ENCODE measurements around the gene SRPK3. TPM values are rescaled to one million over a fixed set of nuclear protein-coding genes. Genes with fewer than 3 reads are reported as not detected.

Gene SRPK3
- total and polyA plus RNA-seq, 2 experiments from 2014 or later = 0.15 TPM; not detected in 1

GRCh38 chrX:153832728-153833127, 51.9 kb downstream of the SRPK3 start (continued):
- TF ChIP-seq ZNF462 (CRISPR knock-in tag; IDR thresholded peaks at IDR 0.05) = no peak

Other genes starting within 250 kb of the SRPK3 start
- 18.3 and 30.2 TPM in 2 replicates for gene CCNQ, start 181.9 kb upstream of the SRPK3 start, total RNA-seq (2014; rRNA removed; shearing (Covaris generic))
- 19.4 and 23.9 TPM in 2 replicates for gene CCNQ, start 181.9 kb upstream of the SRPK3 start, polyA plus RNA-seq (2016; fragmentation: Nextera tagmentation; extraction: Ambion mirVana)
- gene DUSP9, start 133.8 kb upstream of the SRPK3 start, total RNA-seq (2014; rRNA removed; shearing (Covaris generic)) = 3.4 and 3.9 TPM in 2 replicates
- 0.54 and 0.71 TPM in 2 replicates for gene DUSP9, start 133.8 kb upstream of the SRPK3 start, polyA plus RNA-seq (2016; fragmentation: Nextera tagmentation; extraction: Ambion mirVana)
- gene PNCK, start 107.2 kb upstream of the SRPK3 start, total RNA-seq (2014; rRNA removed; shearing (Covaris generic)) = 5.4 and 11.9 TPM in 2 replicates
- gene PNCK, start 107.2 kb upstream of the SRPK3 start, polyA plus RNA-seq (2016; fragmentation: Nextera tagmentation; extraction: Ambion mirVana) = 3.0 and 3.5 TPM in 2 replicates
- gene SLC6A8, start 93.1 kb upstream of the SRPK3 start, total RNA-seq (2014; rRNA removed; shearing (Covaris generic)) = 61.9 and 68.6 TPM in 2 replicates
- 19.5 and 22.2 TPM in 2 replicates for gene SLC6A8, start 93.1 kb upstream of the SRPK3 start, polyA plus RNA-seq (2016; fragmentation: Nextera tagmentation; extraction: Ambion mirVana)
- gene BCAP31, start 56.7 kb upstream of the SRPK3 start, total RNA-seq (2014; rRNA removed; shearing (Covaris generic)) = 85.0 and 104 TPM in 2 replicates
- gene BCAP31, start 56.7 kb upstream of the SRPK3 start, polyA plus RNA-seq (2016; fragmentation: Nextera tagmentation; extraction: Ambion mirVana) = 136 and 145 TPM in 2 replicates
- gene ABCD1, start 56.2 kb upstream of the SRPK3 start, total RNA-seq (2014; rRNA removed; shearing (Covaris generic)) = 4.0 and 8.9 TPM in 2 replicates
- 2.4 and 2.9 TPM in 2 replicates for gene ABCD1, start 56.2 kb upstream of the SRPK3 start, polyA plus RNA-seq (2016; fragmentation: Nextera tagmentation; extraction: Ambion mirVana)
- gene PLXNB3, start 16.8 kb upstream of the SRPK3 start, total RNA-seq (2014; rRNA removed; shearing (Covaris generic)) = 3.2 and 4.1 TPM in 2 replicates
- gene PLXNB3, start 16.8 kb upstream of the SRPK3 start, polyA plus RNA-seq (2016; fragmentation: Nextera tagmentation; extraction: Ambion mirVana) = 0.30 and 0.70 TPM in 2 replicates
- gene IDH3G, start 13.3 kb downstream of the SRPK3 start, total RNA-seq (2014; rRNA removed; shearing (Covaris generic)) = 43.0 and 49.0 TPM in 2 replicates
- 41.4 and 45.5 TPM in 2 replicates for gene IDH3G, start 13.3 kb downstream of the SRPK3 start, polyA plus RNA-seq (2016; fragmentation: Nextera tagmentation; extraction: Ambion mirVana)
- 107 and 168 TPM in 2 replicates for gene SSR4, start 13.6 kb downstream of the SRPK3 start, total RNA-seq (2014; rRNA removed; shearing (Covaris generic))
- 352 and 404 TPM in 2 replicates for gene SSR4, start 13.6 kb downstream of the SRPK3 start, polyA plus RNA-seq (2016; fragmentation: Nextera tagmentation; extraction: Ambion mirVana)
- 194 and 230 TPM in 2 replicates for gene PDZD4, start 49.5 kb downstream of the SRPK3 start, total RNA-seq (2014; rRNA removed; shearing (Covaris generic))
- gene PDZD4, start 49.5 kb downstream of the SRPK3 start, polyA plus RNA-seq (2016; fragmentation: Nextera tagmentation; extraction: Ambion mirVana) = 30.5 and 34.5 TPM in 2 replicates
- 27.6 and 29.2 TPM in 2 replicates for gene L1CAM, start 105.1 kb downstream of the SRPK3 start, total RNA-seq (2014; rRNA removed; shearing (Covaris generic))
- 7.4 and 7.8 TPM in 2 replicates for gene L1CAM, start 105.1 kb downstream of the SRPK3 start, polyA plus RNA-seq (2016; fragmentation: Nextera tagmentation; extraction: Ambion mirVana)
- gene AVPR2, start 123.6 kb downstream of the SRPK3 start, total RNA-seq (2014; rRNA removed; shearing (Covaris generic)) = not detected in 2 replicates
- gene AVPR2, start 123.6 kb downstream of the SRPK3 start, polyA plus RNA-seq (2016; fragmentation: Nextera tagmentation; extraction: Ambion mirVana) = not detected in 2 replicates
- 57.8 and 59.5 TPM in 2 replicates for gene ARHGAP4, start 145.2 kb downstream of the SRPK3 start, total RNA-seq (2014; rRNA removed; shearing (Covaris generic))
- gene ARHGAP4, start 145.2 kb downstream of the SRPK3 start, polyA plus RNA-seq (2016; fragmentation: Nextera tagmentation; extraction: Ambion mirVana) = 21.2 and 21.5 TPM in 2 replicates
- gene NAA10, start 154.0 kb downstream of the SRPK3 start, total RNA-seq (2014; rRNA removed; shearing (Covaris generic)) = 112 and 136 TPM in 2 replicates
- gene NAA10, start 154.0 kb downstream of the SRPK3 start, polyA plus RNA-seq (2016; fragmentation: Nextera tagmentation; extraction: Ambion mirVana) = 140 and 145 TPM in 2 replicates
- 8.6 and 10.3 TPM in 2 replicates for gene RENBP, start 163.6 kb downstream of the SRPK3 start, total RNA-seq (2014; rRNA removed; shearing (Covaris generic))
- 1.5 and 2.0 TPM in 2 replicates for gene RENBP, start 163.6 kb downstream of the SRPK3 start, polyA plus RNA-seq (2016; fragmentation: Nextera tagmentation; extraction: Ambion mirVana)
- gene HCFC1, start 190.8 kb downstream of the SRPK3 start, total RNA-seq (2014; rRNA removed; shearing (Covaris generic)) = 169 and 188 TPM in 2 replicates
- 33.0 and 33.2 TPM in 2 replicates for gene HCFC1, start 190.8 kb downstream of the SRPK3 start, polyA plus RNA-seq (2016; fragmentation: Nextera tagmentation; extraction: Ambion mirVana)
- gene TMEM187, start 191.7 kb downstream of the SRPK3 start, total RNA-seq (2014; rRNA removed; shearing (Covaris generic)) = 4.4 and 9.7 TPM in 2 replicates
- gene TMEM187, start 191.7 kb downstream of the SRPK3 start, polyA plus RNA-seq (2016; fragmentation: Nextera tagmentation; extraction: Ambion mirVana) = 2.4 and 2.5 TPM in 2 replicates
- gene IRAK1, start 238.9 kb downstream of the SRPK3 start, total RNA-seq (2014; rRNA removed; shearing (Covaris generic)) = 30.4 and 38.0 TPM in 2 replicates
- 21.6 and 23.0 TPM in 2 replicates for gene IRAK1, start 238.9 kb downstream of the SRPK3 start, polyA plus RNA-seq (2016; fragmentation: Nextera tagmentation; extraction: Ambion mirVana)